RPMI7951 (cell line): ENCODE measurements around the gene CACFD1. TPM values are rescaled to one million over a fixed set of nuclear protein-coding genes. Genes with fewer than 3 reads are reported as not detected.

Experiments
- DNase-seq: peaks from one replicate; pipeline ENCODE4 v3.0.0-alpha.2; 2012; ENCODE audit warnings: low read depth
- total RNA-seq: library from RNA; depleted of rRNA; stranded (reverse); fragments of >200 nt; shearing (Covaris generic); gene quantifications from 2 replicates; pipeline ENCODE4 v1.2.3, GENCODE V29; 2014

Gene CACFD1
- total RNA-seq, 1 experiment from 2014 or later: 2.4 TPM

- DNase-seq: no peak
These were observed 40.1 kb downstream of the CACFD1 start for GRCh38 chr9:133499892-133500270.

GRCh38 chr9:133502112-133502511 is 42.3 kb downstream of the CACFD1 start:
- no peak for DNase-seq

- peak; percentile 82 for DNase-seq
These were observed 45.5 kb downstream of the CACFD1 start for GRCh38 chr9:133505186-133505830.

GRCh38 chr9:133505901-133506652 is 46.3 kb downstream of the CACFD1 start:
- peak; percentile 96 for DNase-seq

- peak; percentile 99 for DNase-seq
These were observed 46.9 kb downstream of the CACFD1 start for GRCh38 chr9:133506653-133507038.

- no peak for DNase-seq
These were observed 47.6 kb downstream of the CACFD1 start for GRCh38 chr9:133507246-133507965.

- DNase-seq: no peak
These were observed 48.3 kb downstream of the CACFD1 start for GRCh38 chr9:133508046-133508445.

- peak; percentile 83 for DNase-seq
These were observed 49.7 kb downstream of the CACFD1 start for GRCh38 chr9:133509179-133510083.

GRCh38 chr9:133510926-133511505 is 51.2 kb downstream of the CACFD1 start:
- no peak for DNase-seq

GRCh38 chr9:133511607-133512006 is 51.8 kb downstream of the CACFD1 start:
- DNase-seq: no peak

GRCh38 chr9:133512253-133513213 is 52.8 kb downstream of the CACFD1 start:
- no peak for DNase-seq

- DNase-seq: no peak
These were observed 53.7 kb downstream of the CACFD1 start for GRCh38 chr9:133513214-133514100.

GRCh38 chr9:133514460-133515239 is 54.9 kb downstream of the CACFD1 start:
- DNase-seq: no peak

GRCh38 chr9:133515240-133515610 is 55.4 kb downstream of the CACFD1 start:
- DNase-seq: no peak

GRCh38 chr9:133515615-133516255 is 56.0 kb downstream of the CACFD1 start:
- no peak for DNase-seq

GRCh38 chr9:133516256-133516960 is 56.6 kb downstream of the CACFD1 start:
- no peak for DNase-seq

- DNase-seq: no peak
These were observed 57.2 kb downstream of the CACFD1 start for GRCh38 chr9:133516961-133517350.
